Activated naive CD4-positive, alpha-beta T cell treated with anti-CD3 and anti-CD28 coated beads, Interleukin-2, amount 50 U/mL, for 72 hours (primary cell): Measurements from ENCODE around the gene PEBP1. TPM values are rescaled to one million over a fixed set of nuclear protein-coding genes. Genes with fewer than 3 reads are reported as not detected.
A peak's percentile ranks its signal among the peaks of the same experiment; 100 is the strongest.
"Not testable (repeated sequence)": the region's sequence is repeated elsewhere in the genome, so short reads cannot be mapped to it uniquely, and the experiment has no call there.

Experiments used
- ATAC-seq, 2 donors: fragments of 150-1000 bp; cut with Tn5 transposase; 2 replicates each; pipeline ENCODE4 v1.10.0; 2021; ENCODE audit warnings: mild to moderate bottlenecking in 2 of 2, moderate library complexity in 2 of 2
- DNase-seq, 2 donors: peaks; one replicate each; pipeline ENCODE4 v3.0.0; 2021 to 2022; ENCODE audit warnings: low spot score in 2 of 2
- H3K27ac Mint-ChIP-seq, 2 donors: one replicate each; pipeline ENCODE4 v1.8.0; 2022; ENCODE audit warnings: mild to moderate bottlenecking in 2 of 2, mixed read lengths in 2 of 2
- H3K36me3 Mint-ChIP-seq, 2 donors: one replicate each; pipeline ENCODE4 v1.8.0; 2022; ENCODE audit warnings: mixed read lengths in 2 of 2
- H3K9me3 Mint-ChIP-seq, 2 donors: one replicate each; pipeline ENCODE4 v1.8.0; 2022; ENCODE audit warnings: mixed read lengths in 2 of 2
- total RNA-seq, 2 donors: library from RNA; stranded (reverse); gene quantifications; one replicate each; pipeline ENCODE4 v1.2.3, GENCODE V29; 2022

The PEBP1 gene
- total RNA-seq, 2 donors from 2014 or later: 89.2 to 140 TPM

GRCh38 chr12:118124333-118124874, 11.5 kb upstream of the PEBP1 start:
- DNase-seq (no peak), ATAC-seq (no peak)
- peak overlapping the region in 1 of 2 donors; percentile 57 for H3K27ac Mint-ChIP-seq
- H3K9me3 Mint-ChIP-seq: no peaks in the 10 kb centered on the region
- H3K36me3 Mint-ChIP-seq: no peaks in the 10 kb centered on the region

- Mint-ChIP-seq H3K36me3 (no peaks in the 10 kb centered on the region), H3K27ac (no peak overlapping the region), H3K9me3 (no peaks in the 10 kb centered on the region)
- DNase-seq (no peak), ATAC-seq (no peak)
These were observed 10.2 kb upstream of the PEBP1 start for GRCh38 chr12:118125743-118126118.

- no peak for DNase-seq
- Mint-ChIP-seq H3K36me3 (no peaks in the 10 kb centered on the region), H3K27ac (peak overlapping the region in 1 of 2 donors; percentile 85), H3K9me3 (no peaks in the 10 kb centered on the region)
- no peak for ATAC-seq
These were observed 9.7 kb upstream of the PEBP1 start for GRCh38 chr12:118126119-118126757.

- no peak for ATAC-seq
- DNase-seq: no peak
- H3K9me3 Mint-ChIP-seq: no peaks in the 10 kb centered on the region
- H3K36me3 Mint-ChIP-seq: no peaks in the 10 kb centered on the region
- H3K27ac Mint-ChIP-seq: no peak overlapping the region
These were observed 8.1 kb upstream of the PEBP1 start for GRCh38 chr12:118127867-118128266.

- H3K36me3 Mint-ChIP-seq: not testable (repeated sequence)
These were observed 6.5 kb upstream of the PEBP1 start for GRCh38 chr12:118129436-118129835.

GRCh38 chr12:118136559-118137003, 657 bp downstream of the PEBP1 start:
- Mint-ChIP-seq H3K27ac (peak overlapping the region; percentile 78 to 96), H3K9me3 (no peaks in the 10 kb centered on the region), H3K36me3 (peaks cover 30 to 35% of the 10 kb centered on the region in 2 donors)
- peak; percentile 17 to 35 for ATAC-seq
- peak; percentile 39 to 57 for DNase-seq

More at GRCh38 chr12:118129436-118129835, 6.5 kb upstream of the PEBP1 start:
- DNase-seq, ATAC-seq, H3K9me3 Mint-ChIP-seq, H3K27ac Mint-ChIP-seq: not testable (repeated sequence)

- DNase-seq: no peak
These were observed 1.3 kb downstream of the PEBP1 start for GRCh38 chr12:118137148-118137678.

GRCh38 chr12:118140825-118141224, 4.9 kb downstream of the PEBP1 start:
- no peak for DNase-seq
- H3K36me3 Mint-ChIP-seq: peaks cover 33 to 53% of the 10 kb centered on the region in 2 donors
- H3K9me3 Mint-ChIP-seq: no peaks in the 10 kb centered on the region
- H3K27ac Mint-ChIP-seq: peak overlapping the region in 1 of 2 donors; percentile 94
- ATAC-seq: no peak

More at GRCh38 chr12:118137148-118137678, 1.3 kb downstream of the PEBP1 start:
- H3K36me3 Mint-ChIP-seq: peaks cover 30 to 38% of the 10 kb centered on the region in 2 donors
- H3K9me3 Mint-ChIP-seq: no peaks in the 10 kb centered on the region
- ATAC-seq: no peak
- H3K27ac Mint-ChIP-seq: peak overlapping the region; percentile 78 to 96

GRCh38 chr12:118144499-118144898, 8.6 kb downstream of the PEBP1 start:
- Mint-ChIP-seq H3K9me3 (no peaks in the 10 kb centered on the region), H3K36me3 (peaks cover 25 to 48% of the 10 kb centered on the region in 2 donors), H3K27ac (peak overlapping the region; percentile 79 to 86)
- no peak for DNase-seq
- no peak for ATAC-seq

- ATAC-seq: no peak
- H3K36me3 Mint-ChIP-seq: peaks cover 18 to 41% of the 10 kb centered on the region in 2 donors
These were observed 9.3 kb downstream of the PEBP1 start for GRCh38 chr12:118145113-118145797.

GRCh38 chr12:118145798-118146156, 9.9 kb downstream of the PEBP1 start:
- ATAC-seq (no peak), DNase-seq (no peak)
- Mint-ChIP-seq H3K27ac (peak overlapping the region; percentile 79 to 86), H3K36me3 (peaks cover 12 to 36% of the 10 kb centered on the region in 2 donors), H3K9me3 (no peaks in the 10 kb centered on the region)

More at GRCh38 chr12:118145113-118145797, 9.3 kb downstream of the PEBP1 start:
- no peak for DNase-seq
- Mint-ChIP-seq H3K9me3 (no peaks in the 10 kb centered on the region), H3K27ac (peak overlapping the region; percentile 79 to 86)

GRCh38 chr12:118148287-118148686, 12.4 kb downstream of the PEBP1 start:
- Mint-ChIP-seq H3K27ac (peak overlapping the region; percentile 64 to 93), H3K9me3 (no peaks in the 10 kb centered on the region), H3K36me3 (peaks cover 12 to 21% of the 10 kb centered on the region in 2 donors)
- ATAC-seq: peak in 1 of 2 donors; percentile 7
- no peak for DNase-seq

- no peaks in the 10 kb centered on the region for H3K9me3 Mint-ChIP-seq
- peaks cover 6 to 8% of the 10 kb centered on the region in 2 donors for H3K36me3 Mint-ChIP-seq
- H3K27ac Mint-ChIP-seq: peak overlapping the region in 1 of 2 donors; percentile 91
- ATAC-seq: no peak
- no peak for DNase-seq
These were observed 14.7 kb downstream of the PEBP1 start for GRCh38 chr12:118150625-118151024.

GRCh38 chr12:118151755-118152154, 15.8 kb downstream of the PEBP1 start:
- no peak for ATAC-seq
- Mint-ChIP-seq H3K27ac (no peak overlapping the region), H3K36me3 (peaks cover 6 to 7% of the 10 kb centered on the region in 2 donors), H3K9me3 (no peaks in the 10 kb centered on the region)
- DNase-seq: no peak

- DNase-seq (no peak), ATAC-seq (no peak)
- Mint-ChIP-seq H3K36me3 (peaks cover 10 to 19% of the 10 kb centered on the region in 2 donors), H3K27ac (no peak overlapping the region), H3K9me3 (no peaks in the 10 kb centered on the region)
These were observed 24.6 kb downstream of the PEBP1 start for GRCh38 chr12:118160536-118160935.

- DNase-seq (no peak), ATAC-seq (no peak)
- peaks cover 18% of the 10 kb centered on the region in 2 donors for H3K36me3 Mint-ChIP-seq
- H3K9me3 Mint-ChIP-seq: peaks cover 0 to 1% of the 10 kb centered on the region in 2 donors
- H3K27ac Mint-ChIP-seq: peak overlapping the region in 1 of 2 donors; percentile 5
These were observed 29.0 kb downstream of the PEBP1 start for GRCh38 chr12:118164798-118165486.
